Large intestine (tissue), 3 donors: ENCODE data around the gene BBS1. TPM values are rescaled to one million over a fixed set of nuclear protein-coding genes. Genes with fewer than 3 reads are reported as not detected.
"Not testable (repeated sequence)": the region's sequence is repeated elsewhere in the genome, so short reads cannot be mapped to it uniquely, and the experiment has no call there.

Source experiments
- DNase-seq, 2 donors: peaks; one replicate each; pipeline versions ENCODE4 v3.0.0 to v3.0.0-alpha.2; 2013
- H3K27ac ChIP-seq: one replicate; pipeline ENCODE4 v1.5.1; 2013; ENCODE audit warnings: low read length
- H3K27me3 ChIP-seq: 2 replicates; pipeline ENCODE4 v1.6.1; 2013; ENCODE audit warnings: low read length; ENCODE audit not compliant: control insufficient read depth, insufficient read depth
- H3K36me3 ChIP-seq: 2 replicates; pipeline ENCODE4 v1.6.1; 2013; ENCODE audit warnings: low read length; ENCODE audit not compliant: control insufficient read depth, insufficient read depth
- H3K4me1 ChIP-seq: one replicate; pipeline ENCODE4 v1.6.1; 2013; ENCODE audit warnings: low read length; ENCODE audit not compliant: control insufficient read depth, insufficient read depth
- H3K4me3 ChIP-seq: one replicate; pipeline ENCODE4 v1.5.1; 2013; ENCODE audit warnings: low read length
- H3K9me3 ChIP-seq: one replicate; pipeline ENCODE4 v1.6.1; 2013; ENCODE audit warnings: mild to moderate bottlenecking, low read depth, low read length, moderate library complexity; ENCODE audit not compliant: control insufficient read depth
- WGBS: methylation state at CpG from one replicate; pipeline ENCODE4 v1.1.5; 2013; ENCODE audit warnings: low lambda C conversion rate; ENCODE audit not compliant: insufficient coverage; 5-methylcytosine and 5-hydroxymethylcytosine counted together
- polyA plus RNA-seq: library from polyadenylated mRNA; unstranded; fragments of 120-200 nt; gene quantifications from one replicate; pipeline ENCODE4 v1.2.1, GENCODE V29; 2013

BBS1 gene
- polyA plus RNA-seq, 1 donor: 40.8 TPM

GRCh38 chr11:66570850-66571180 lies 60.4 kb downstream of the BBS1 start:
- Histone ChIP-seq H3K27ac (no peak overlapping the region), H3K4me1 (no peaks in the 10 kb centered on the region), H3K4me3 (no peak overlapping the region), H3K9me3 (peaks cover 2% of the 10 kb centered on the region), H3K36me3 (no peaks in the 10 kb centered on the region), H3K27me3 (peaks cover 18% of the 10 kb centered on the region)
- no peak for DNase-seq
- no CpG with 5 or more reads among the region's 2 CpGs for WGBS

- no peaks in the 10 kb centered on the region for H3K27me3 ChIP-seq
- DNase-seq: peak; percentile 43 to 46
- WGBS: 100% methylated on average over 1 of the region's 25 CpGs
- H3K4me1 ChIP-seq: no peaks in the 10 kb centered on the region
- no peaks in the 10 kb centered on the region for H3K9me3 ChIP-seq
- no peak overlapping the region for H3K4me3 ChIP-seq
- no peak overlapping the region for H3K27ac ChIP-seq
- no peaks in the 10 kb centered on the region for H3K36me3 ChIP-seq
These were observed 68.7 kb downstream of the BBS1 start for GRCh38 chr11:66579017-66579606.

DNA sequence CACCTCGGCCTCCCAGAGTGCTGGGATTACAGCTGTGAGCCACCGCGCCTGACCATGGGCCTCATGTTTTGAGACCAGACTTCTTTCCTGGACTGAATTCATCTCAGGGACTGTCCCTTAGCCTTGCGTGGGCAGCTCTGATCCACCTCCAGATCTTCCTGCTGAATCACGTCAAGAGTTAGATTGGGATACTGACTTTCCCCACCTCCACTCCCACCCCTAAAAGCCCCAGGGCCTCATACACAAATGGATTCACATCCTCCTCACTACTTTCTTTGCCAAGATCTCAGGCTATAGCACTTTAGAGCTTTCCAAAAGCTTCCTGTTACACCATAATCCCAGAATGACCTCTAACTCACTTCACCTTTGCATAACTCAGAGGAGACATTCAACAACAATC lies 70.4 kb downstream of the BBS1 start:
- H3K4me1 ChIP-seq: no peaks in the 10 kb centered on the region
- H3K27me3 ChIP-seq: no peaks in the 10 kb centered on the region
- H3K27ac ChIP-seq: no peak overlapping the region
- WGBS: no CpG with 5 or more reads among the region's 5 CpGs
- no peak for DNase-seq
- no peaks in the 10 kb centered on the region for H3K36me3 ChIP-seq
- no peaks in the 10 kb centered on the region for H3K9me3 ChIP-seq
- H3K4me3 ChIP-seq: no peak overlapping the region

DNA sequence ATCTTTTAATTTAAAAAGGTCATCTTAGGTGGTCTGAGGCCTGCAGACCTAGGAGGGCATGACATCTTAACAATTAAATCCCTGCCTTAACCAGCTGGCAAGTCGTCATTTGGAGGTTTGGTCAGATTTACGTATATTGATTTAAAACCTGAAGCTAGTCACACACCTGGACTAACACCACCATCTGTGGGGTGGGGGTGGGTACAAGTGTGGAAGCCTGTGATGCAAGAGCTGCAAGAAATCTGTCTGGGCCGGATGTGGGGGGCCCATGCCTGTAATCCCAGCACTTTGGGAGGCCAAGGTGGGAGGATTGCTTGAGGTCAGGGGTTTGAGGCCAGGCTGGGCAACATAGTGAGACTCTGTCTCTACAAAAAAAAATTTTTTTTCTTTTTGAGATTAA lies 70.8 kb downstream of the BBS1 start:
- no peak for DNase-seq
- no CpG with 5 or more reads among the region's 3 CpGs for WGBS
- no peaks in the 10 kb centered on the region for H3K4me1 ChIP-seq
- H3K36me3 ChIP-seq: no peaks in the 10 kb centered on the region
- no peaks in the 10 kb centered on the region for H3K9me3 ChIP-seq
- no peak overlapping the region for H3K4me3 ChIP-seq
- no peak overlapping the region for H3K27ac ChIP-seq
- no peaks in the 10 kb centered on the region for H3K27me3 ChIP-seq

DNA sequence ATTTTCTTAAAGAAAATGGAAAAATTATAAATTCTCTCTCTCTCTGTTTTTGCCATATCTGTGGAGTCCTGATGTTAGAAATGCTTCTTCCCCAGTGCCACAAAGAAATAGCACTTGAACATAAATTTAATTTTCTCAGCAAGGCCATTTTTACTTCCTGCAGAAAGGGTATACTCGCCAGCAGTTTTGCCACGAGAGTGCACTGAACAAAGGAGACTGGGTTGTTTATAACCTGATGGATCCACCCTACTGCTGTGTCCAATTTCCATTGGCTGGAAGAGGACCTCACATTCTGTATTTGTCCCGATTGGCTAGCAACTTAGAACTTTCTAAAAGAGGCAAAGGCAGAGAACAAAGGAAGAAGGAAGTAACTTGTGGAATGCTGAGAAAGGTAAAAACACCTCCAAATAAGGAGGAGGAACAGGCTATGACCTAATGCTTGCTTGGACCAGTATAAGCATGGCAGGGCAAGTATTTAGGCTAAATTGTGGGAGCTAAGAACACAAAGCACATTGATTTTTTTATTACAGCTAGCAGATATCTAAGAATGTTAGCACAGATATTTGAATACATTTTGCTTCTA lies 72.2 kb downstream of the BBS1 start:
- DNase-seq, H3K27ac ChIP-seq, H3K9me3 ChIP-seq, H3K36me3 ChIP-seq, H3K4me1 ChIP-seq, H3K4me3 ChIP-seq, H3K27me3 ChIP-seq: not testable (repeated sequence)
- no CpG with 5 or more reads among the region's 3 CpGs for WGBS

Other genes starting within 250 kb of the BBS1 start
- gene RAB1B, start 242.0 kb upstream of the BBS1 start, polyA plus RNA-seq: 122 TPM
- gene CNIH2, start 232.5 kb upstream of the BBS1 start, polyA plus RNA-seq: 8.0 TPM
- 102 TPM for gene YIF1A, start 221.5 kb upstream of the BBS1 start, polyA plus RNA-seq
- 3.1 TPM for gene TMEM151A, start 218.7 kb upstream of the BBS1 start, polyA plus RNA-seq
- 24.6 TPM for gene CD248, start 193.6 kb upstream of the BBS1 start, polyA plus RNA-seq
- 5.2 TPM for gene RIN1, start 174.2 kb upstream of the BBS1 start, polyA plus RNA-seq
- 32.4 TPM for gene BRMS1, start 165.5 kb upstream of the BBS1 start, polyA plus RNA-seq
- 31.0 TPM for gene B4GAT1, start 163.0 kb upstream of the BBS1 start, polyA plus RNA-seq
- gene SLC29A2, start 138.9 kb upstream of the BBS1 start, polyA plus RNA-seq: 13.2 TPM
- 1.7 TPM for gene NPAS4, start 89.6 kb upstream of the BBS1 start, polyA plus RNA-seq
- 69.5 TPM for gene MRPL11, start 71.8 kb upstream of the BBS1 start, polyA plus RNA-seq
- 5.1 TPM for gene PELI3, start 43.7 kb upstream of the BBS1 start, polyA plus RNA-seq
- gene DPP3, start 30.2 kb upstream of the BBS1 start, polyA plus RNA-seq: 28.8 TPM
- 8.5 TPM for gene ZDHHC24, start 35.4 kb downstream of the BBS1 start, polyA plus RNA-seq
- 0.22 TPM for gene ACTN3, start 36.3 kb downstream of the BBS1 start, polyA plus RNA-seq
- gene CTSF, start 58.0 kb downstream of the BBS1 start, polyA plus RNA-seq: 11.9 TPM
- gene CCDC87, start 82.4 kb downstream of the BBS1 start, polyA plus RNA-seq: 0.09 TPM
- 55.8 TPM for gene CCS, start 82.5 kb downstream of the BBS1 start, polyA plus RNA-seq
- 68.5 TPM for gene RBM14, start 106.0 kb downstream of the BBS1 start, polyA plus RNA-seq
- gene RBM4, start 128.1 kb downstream of the BBS1 start, polyA plus RNA-seq: 145 TPM
- 38.9 TPM for gene RBM4B, start 167.3 kb downstream of the BBS1 start, polyA plus RNA-seq
- gene SPTBN2, start 218.6 kb downstream of the BBS1 start, polyA plus RNA-seq: 7.1 TPM